Thyroid gland (tissue), 4 donors: ENCODE measurements around the gene FBXO27.
A peak's percentile ranks its signal among the peaks of the same experiment; 100 is the strongest.

Experiments used
- POLR2A ChIP-seq, 2 donors: fragments of 450-650 bp; IDR thresholded peaks; one replicate each; pipeline ENCODE4 v1.6.1; 2017; ENCODE audit warnings: antibody characterized with exemption in 2 of 2, mild to moderate bottlenecking in 2 of 2, moderate library complexity in 1 of 2
- TF ChIP-seq, protein P1 (sequence below), 6 experiments: fragments of 200-600 bp in 3 of 6; fragments of 450-650 bp in 3 of 6; sonication (generic) in 3 of 6; IDR thresholded peaks; one replicate each; pipeline ENCODE4 v1.5.1; 2016 to 2019; ENCODE audit warnings: antibody characterized with exemption in 6 of 6, mild to moderate bottlenecking in 2 of 6, inconsistent platforms in 1 of 6, moderate library complexity in 1 of 6

- TF ChIP-seq, protein P1, sequence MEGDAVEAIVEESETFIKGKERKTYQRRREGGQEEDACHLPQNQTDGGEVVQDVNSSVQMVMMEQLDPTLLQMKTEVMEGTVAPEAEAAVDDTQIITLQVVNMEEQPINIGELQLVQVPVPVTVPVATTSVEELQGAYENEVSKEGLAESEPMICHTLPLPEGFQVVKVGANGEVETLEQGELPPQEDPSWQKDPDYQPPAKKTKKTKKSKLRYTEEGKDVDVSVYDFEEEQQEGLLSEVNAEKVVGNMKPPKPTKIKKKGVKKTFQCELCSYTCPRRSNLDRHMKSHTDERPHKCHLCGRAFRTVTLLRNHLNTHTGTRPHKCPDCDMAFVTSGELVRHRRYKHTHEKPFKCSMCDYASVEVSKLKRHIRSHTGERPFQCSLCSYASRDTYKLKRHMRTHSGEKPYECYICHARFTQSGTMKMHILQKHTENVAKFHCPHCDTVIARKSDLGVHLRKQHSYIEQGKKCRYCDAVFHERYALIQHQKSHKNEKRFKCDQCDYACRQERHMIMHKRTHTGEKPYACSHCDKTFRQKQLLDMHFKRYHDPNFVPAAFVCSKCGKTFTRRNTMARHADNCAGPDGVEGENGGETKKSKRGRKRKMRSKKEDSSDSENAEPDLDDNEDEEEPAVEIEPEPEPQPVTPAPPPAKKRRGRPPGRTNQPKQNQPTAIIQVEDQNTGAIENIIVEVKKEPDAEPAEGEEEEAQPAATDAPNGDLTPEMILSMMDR (IDR thresholded peaks at IDR 0.05), result peak in 5 of 6 experiments; percentile 28 to 65 (median 40)
- no peak for TF ChIP-seq POLR2A (IDR thresholded peaks at IDR 0.05)
Measured at GRCh38 chr19:39052243-39052746, 19.9 kb upstream of the FBXO27 start.
